Esophagus muscularis mucosa (tissue), 4 donors: ENCODE measurements around the gene TEAD1. TPM values are rescaled to one million over a fixed set of nuclear protein-coding genes. Genes with fewer than 3 reads are reported as not detected.

Experiments
- DNase-seq: peaks from one replicate; pipeline ENCODE4 v3.0.0-alpha.2; 2017; ENCODE audit errors: extremely low spot score
- H3K27ac ChIP-seq, 4 donors: fragments of 200-600 bp; sonication (generic); replicated peaks in 1 of 4; 1 replicate in 3 of 4; 2 replicates in 1 of 4; pipeline ENCODE4 v1.5.1; 2016 to 2019; ENCODE audit warnings: mild to moderate bottlenecking in 1 of 4
- H3K27me3 ChIP-seq, 4 donors: fragments of 200-600 bp; sonication (generic); one replicate each; pipeline versions ENCODE4 v1.5.1 to v1.6.0; 2016 to 2019
- H3K36me3 ChIP-seq, 4 donors: fragments of 200-600 bp; sonication (generic); one replicate each; pipeline ENCODE4 v1.5.1; 2016 to 2019
- H3K4me1 ChIP-seq, 4 donors: fragments of 200-600 bp; sonication (generic); one replicate each; pipeline ENCODE4 v1.5.1; 2016 to 2019
- H3K4me3 ChIP-seq, 4 donors: fragments of 200-600 bp; sonication (generic); 1 replicate in 2 of 4; 2 replicates in 2 of 4; pipeline ENCODE4 v1.5.1; 2016 to 2019; ENCODE audit warnings: mild to moderate bottlenecking in 4 of 4, moderate library complexity in 1 of 4
- H3K9me3 ChIP-seq, 4 donors: fragments of 200-600 bp; sonication (generic); 1 replicate in 3 of 4; 2 replicates in 1 of 4; pipeline ENCODE4 v1.5.1; 2016 to 2019
- EP300 ChIP-seq: sonication (generic); formaldehyde crosslinking; IDR thresholded peaks from one replicate; pipeline ENCODE4 v1.6.1; 2017; ENCODE audit warnings: antibody characterized with exemption
- POLR2A ChIP-seq: fragments of 450-650 bp; IDR thresholded peaks from one replicate; pipeline ENCODE4 v1.6.1; 2017; ENCODE audit warnings: antibody characterized with exemption, moderate library complexity, mild to moderate bottlenecking, low read depth
- POLR2AphosphoS5 ChIP-seq, 2 donors: sonication (generic); formaldehyde crosslinking; IDR thresholded peaks; one replicate each; pipeline ENCODE4 v1.6.1; 2017; ENCODE audit warnings: antibody characterized with exemption in 2 of 2
- WGBS: methylation state at CpG from one replicate; pipeline ENCODE4 v1.1.5; 2018; 5-methylcytosine and 5-hydroxymethylcytosine counted together
- intact Hi-C: fragments of 100-400 bp; cut with DNase I; formaldehyde crosslinking; loops from one replicate; pipeline ENCODE4 v1.15.1; 2023
- total RNA-seq, 4 donors: library from RNA; depleted of rRNA; stranded (reverse); fragments of >200 nt; gene quantifications; one replicate each; pipeline versions ENCODE4 v1.1.0 to v1.2.1, GENCODE V29; 2016
- TF ChIP-seq, protein P1 (sequence below), 3 experiments: fragments of 200-600 bp in 2 of 3; fragments of 450-650 bp in 1 of 3; sonication (generic) in 2 of 3; IDR thresholded peaks; one replicate each; pipeline ENCODE4 v1.5.1; 2017 to 2019; ENCODE audit warnings: antibody characterized with exemption in 3 of 3, mild to moderate bottlenecking in 2 of 3, moderate library complexity in 1 of 3

Gene TEAD1
- total RNA-seq, 4 donors from 2014 or later, result 147 to 307 (median 232) TPM

DNA sequence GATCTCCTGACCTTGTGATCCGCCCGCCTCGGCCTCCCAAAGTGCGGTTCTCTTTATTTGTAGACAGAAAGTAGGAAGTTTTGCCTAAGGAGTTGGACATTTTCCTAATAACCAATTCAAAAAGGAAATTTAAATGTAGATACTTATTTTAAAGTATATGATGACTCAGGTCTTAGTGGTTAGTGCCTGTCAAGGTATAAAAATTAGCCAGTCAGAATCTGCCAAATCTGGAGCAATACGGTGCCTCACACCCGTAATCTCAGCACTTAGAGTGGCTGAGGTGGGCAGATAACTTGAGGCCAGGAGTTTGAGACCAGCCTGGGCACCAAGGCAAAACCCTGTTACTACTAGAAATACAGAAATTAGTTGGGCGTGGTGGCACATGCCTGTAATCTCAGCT lies 248.2 kb downstream of the TEAD1 start:
- intact Hi-C loops, result no loop called here
- Histone ChIP-seq H3K4me3 (no peak overlapping the region), H3K9me3 (no peaks in the 10 kb centered on the region), H3K36me3 (peaks cover 0 to 23% (median 10%) of the 10 kb centered on the region in 4 donors), H3K27me3 (no peaks in the 10 kb centered on the region), H3K27ac (no peak overlapping the region), H3K4me1 (no peaks in the 10 kb centered on the region)
- DNase-seq, result no peak
- TF ChIP-seq EP300 (no peak), POLR2A (no peak), POLR2AphosphoS5 (IDR thresholded peaks at IDR 0.05) (no peak)
- TF ChIP-seq, protein P1, sequence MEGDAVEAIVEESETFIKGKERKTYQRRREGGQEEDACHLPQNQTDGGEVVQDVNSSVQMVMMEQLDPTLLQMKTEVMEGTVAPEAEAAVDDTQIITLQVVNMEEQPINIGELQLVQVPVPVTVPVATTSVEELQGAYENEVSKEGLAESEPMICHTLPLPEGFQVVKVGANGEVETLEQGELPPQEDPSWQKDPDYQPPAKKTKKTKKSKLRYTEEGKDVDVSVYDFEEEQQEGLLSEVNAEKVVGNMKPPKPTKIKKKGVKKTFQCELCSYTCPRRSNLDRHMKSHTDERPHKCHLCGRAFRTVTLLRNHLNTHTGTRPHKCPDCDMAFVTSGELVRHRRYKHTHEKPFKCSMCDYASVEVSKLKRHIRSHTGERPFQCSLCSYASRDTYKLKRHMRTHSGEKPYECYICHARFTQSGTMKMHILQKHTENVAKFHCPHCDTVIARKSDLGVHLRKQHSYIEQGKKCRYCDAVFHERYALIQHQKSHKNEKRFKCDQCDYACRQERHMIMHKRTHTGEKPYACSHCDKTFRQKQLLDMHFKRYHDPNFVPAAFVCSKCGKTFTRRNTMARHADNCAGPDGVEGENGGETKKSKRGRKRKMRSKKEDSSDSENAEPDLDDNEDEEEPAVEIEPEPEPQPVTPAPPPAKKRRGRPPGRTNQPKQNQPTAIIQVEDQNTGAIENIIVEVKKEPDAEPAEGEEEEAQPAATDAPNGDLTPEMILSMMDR (IDR thresholded peaks at IDR 0.05), result no peak
- WGBS, result 97% methylated on average over 7 of the region's 7 CpGs

DNA sequence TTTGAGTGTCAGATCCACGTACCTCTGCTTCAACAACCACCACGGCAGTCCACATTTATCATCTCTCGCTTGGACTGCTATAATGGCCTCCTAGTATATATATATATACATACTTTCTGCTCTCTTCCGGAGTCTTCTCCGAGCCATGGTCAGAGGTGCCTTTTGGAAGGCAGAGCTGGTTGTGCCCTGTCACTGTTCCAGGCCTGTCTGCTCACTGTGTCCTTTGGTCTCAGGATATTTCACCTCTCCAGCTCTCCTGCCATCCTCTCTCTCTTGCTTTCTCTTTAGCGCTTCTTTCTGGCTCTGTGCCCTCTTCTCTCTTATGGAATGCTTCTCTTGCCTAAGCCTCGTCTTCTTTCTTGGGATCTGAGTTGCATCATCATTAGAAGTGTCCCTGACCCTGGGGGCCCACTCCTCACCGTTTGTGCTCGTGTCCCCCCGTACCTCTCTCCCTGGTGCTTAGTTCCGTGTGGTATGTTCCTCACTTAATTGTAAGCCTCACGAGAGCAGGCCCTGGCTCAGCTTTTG lies 248.8 kb downstream of the TEAD1 start:
- H3K4me1 ChIP-seq, result no peaks in the 10 kb centered on the region
- no peak for DNase-seq
- no peak overlapping the region for H3K27ac ChIP-seq
- TF ChIP-seq POLR2A (no peak), POLR2AphosphoS5 (IDR thresholded peaks at IDR 0.05) (no peak)
- TF ChIP-seq, protein P1 (IDR thresholded peaks at IDR 0.05), result no peak
- H3K4me3 ChIP-seq, result no peak overlapping the region
- H3K9me3 ChIP-seq, result no peaks in the 10 kb centered on the region
- H3K27me3 ChIP-seq, result no peaks in the 10 kb centered on the region
- H3K36me3 ChIP-seq, result peaks cover 0 to 23% (median 10%) of the 10 kb centered on the region in 4 donors
- WGBS, result 82% methylated on average over 12 of the region's 12 CpGs
- intact Hi-C loops, result no loop called here

DNA sequence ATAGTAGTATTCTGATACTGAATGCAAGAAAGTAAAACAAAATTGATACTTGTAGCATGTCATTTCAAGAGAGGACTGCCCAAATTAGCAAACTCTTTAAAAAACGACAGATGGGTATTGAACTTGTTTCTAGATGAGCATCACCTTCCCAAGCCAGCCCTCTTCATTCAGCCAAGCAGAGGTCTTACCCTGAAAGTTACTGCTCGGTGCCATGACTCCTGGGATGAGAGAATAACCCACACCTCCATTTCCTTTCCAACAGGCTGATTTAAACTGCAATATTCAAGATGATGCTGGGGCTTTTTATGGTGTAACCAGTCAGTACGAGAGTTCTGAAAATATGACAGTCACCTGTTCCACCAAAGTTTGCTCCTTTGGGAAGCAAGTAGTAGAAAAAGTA lies 250.4 kb downstream of the TEAD1 start:
- H3K36me3 ChIP-seq, result peaks cover 0 to 23% (median 10%) of the 10 kb centered on the region in 4 donors
- WGBS, result 99% methylated on average over 3 of the region's 3 CpGs
- H3K4me3 ChIP-seq, result no peak overlapping the region
- TF ChIP-seq EP300 (no peak), POLR2AphosphoS5 (IDR thresholded peaks at IDR 0.05) (no peak), POLR2A (no peak)
- TF ChIP-seq, protein P1 (IDR thresholded peaks at IDR 0.05), result no peak
- intact Hi-C loops, result no loop called here
- no peaks in the 10 kb centered on the region for H3K27me3 ChIP-seq
- no peak for DNase-seq
- no peaks in the 10 kb centered on the region for H3K9me3 ChIP-seq
- H3K4me1 ChIP-seq, result no peaks in the 10 kb centered on the region
- H3K27ac ChIP-seq, result no peak overlapping the region

DNA sequence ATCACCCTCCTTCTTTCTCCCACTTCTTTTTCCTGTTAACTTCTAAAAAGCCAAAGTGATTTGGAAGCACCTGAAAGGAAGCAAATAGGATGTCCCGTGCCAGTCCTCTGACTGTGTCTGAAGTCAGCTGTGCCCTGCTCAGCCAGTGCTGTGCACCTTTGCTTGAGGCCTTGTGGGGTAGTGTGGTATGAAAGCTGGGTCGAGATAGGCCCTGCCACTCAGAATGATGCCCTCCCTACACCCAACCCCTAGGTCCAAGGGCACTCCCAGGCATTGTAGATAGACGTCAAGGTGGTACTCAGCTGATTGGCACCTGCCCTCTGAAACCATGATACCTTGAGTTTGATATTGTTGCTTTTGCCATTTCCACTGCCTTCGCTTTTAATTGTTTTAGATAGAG lies 251.3 kb downstream of the TEAD1 start:
- H3K36me3 ChIP-seq, result peaks cover 0 to 29% (median 13%) of the 10 kb centered on the region in 4 donors
- 65% methylated on average over 3 of the region's 4 CpGs for WGBS
- no peaks in the 10 kb centered on the region for H3K27me3 ChIP-seq
- no peak for DNase-seq
- no peak overlapping the region for H3K4me3 ChIP-seq
- no peaks in the 10 kb centered on the region for H3K9me3 ChIP-seq
- TF ChIP-seq EP300, result no peak
- no peak for TF ChIP-seq POLR2A
- TF ChIP-seq POLR2AphosphoS5 (IDR thresholded peaks at IDR 0.05), result no peak
- TF ChIP-seq, protein P1 (IDR thresholded peaks at IDR 0.05), result no peak
- intact Hi-C loops, result no loop called here
- H3K4me1 ChIP-seq, result no peaks in the 10 kb centered on the region
- H3K27ac ChIP-seq, result no peak overlapping the region

DNA sequence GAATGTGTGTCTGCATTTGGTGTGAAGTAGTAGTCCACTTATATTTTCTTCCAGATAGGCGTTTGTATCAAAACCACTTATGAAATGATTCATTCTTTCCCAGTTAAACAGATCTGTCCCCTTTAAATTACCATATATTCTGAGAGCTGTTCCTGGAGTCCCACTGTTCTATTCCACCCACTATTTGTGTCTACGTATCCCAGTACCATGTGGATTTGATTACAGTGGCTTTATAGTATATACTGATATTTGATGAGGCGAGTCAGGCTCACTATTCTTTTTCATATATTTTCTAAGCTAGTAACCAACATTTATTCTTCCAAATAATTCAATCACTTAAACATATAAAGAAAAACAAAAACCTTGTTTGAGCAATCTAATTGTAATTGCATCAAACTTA lies 253.0 kb downstream of the TEAD1 start:
- no peaks in the 10 kb centered on the region for H3K9me3 ChIP-seq
- no peaks in the 10 kb centered on the region for H3K4me1 ChIP-seq
- intact Hi-C loops, result no loop called here
- H3K36me3 ChIP-seq, result peaks cover 0 to 46% (median 23%) of the 10 kb centered on the region in 4 donors
- TF ChIP-seq EP300, result no peak
- TF ChIP-seq POLR2AphosphoS5 (IDR thresholded peaks at IDR 0.05), result no peak
- no peak for TF ChIP-seq POLR2A
- TF ChIP-seq, protein P1 (IDR thresholded peaks at IDR 0.05), result no peak
- H3K4me3 ChIP-seq, result no peak overlapping the region
- H3K27me3 ChIP-seq, result no peaks in the 10 kb centered on the region
- DNase-seq, result no peak
- H3K27ac ChIP-seq, result no peak overlapping the region
- 77% methylated on average over 3 of the region's 3 CpGs for whole genome bisulfite sequencing
